B cell (primary cell): ENCODE results near the gene ITPK1. TPM values are rescaled to one million over a fixed set of nuclear protein-coding genes. Genes with fewer than 3 reads are reported as not detected.

Experiments used
- ATAC-seq: fragments of 200-7000 bp; cut with Tn5 transposase; one replicate; pipeline ENCODE4 v1.10.0; 2021; ENCODE audit warnings: low read depth, mild to moderate bottlenecking, moderate number of reproducible peaks, moderate library complexity
- CTCF ChIA-PET: fragments of 350-600 bp; sonication (Branson Sonifier 250); formaldehyde crosslinking; loops from one replicate; lab custom pipeline; 2021; ENCODE audit warnings: antibody characterized with exemption, inconsistent platforms; lab: Charles Lee
- POLR2A ChIA-PET: fragments of 350-600 bp; sonication (Branson Sonifier 250); formaldehyde crosslinking; loops from one replicate; lab custom pipeline; 2021; ENCODE audit warnings: antibody characterized with exemption; lab: Charles Lee
- DNase-seq: peaks from one replicate; pipeline ENCODE4 v3.0.0; 2013
- H2AFZ ChIP-seq: 2 replicates; pipeline ENCODE4 v1.6.1; 2012; ENCODE audit warnings: mild to moderate bottlenecking, low read depth, low read length; ENCODE audit not compliant: insufficient read depth, poor library complexity, severe bottlenecking
- H3K27ac ChIP-seq, 2 donors: 1 replicate in 1 of 2; 2 replicates in 1 of 2; pipeline ENCODE4 v1.5.1; 2012 to 2013; ENCODE audit warnings: low read length in 2 of 2, mild to moderate bottlenecking in 2 of 2, moderate library complexity in 1 of 2
- H3K27me3 ChIP-seq, 4 experiments: fragments of 200-600 bp in 1 of 4; sonication (generic) in 1 of 4; replicated peaks in 1 of 4; 1 replicate in 2 of 4; 2 replicates in 2 of 4; pipeline versions ENCODE4 v1.6.1 to v1.7.0; 2013 to 2016; ENCODE audit warnings: low read length in 3 of 4, mild to moderate bottlenecking in 2 of 4, mixed read lengths in 1 of 4, moderate library complexity in 1 of 4; ENCODE audit not compliant: insufficient read depth in 4 of 4, control insufficient read depth in 3 of 4; ENCODE audit errors: control extremely low read depth in 1 of 4
- H3K36me3 ChIP-seq, 2 experiments: replicated peaks in 1 of 2; 1 replicate in 1 of 2; 2 replicates in 1 of 2; pipeline versions ENCODE4 v1.6.1 to v1.7.1; 2013; ENCODE audit warnings: low read length in 1 of 2; ENCODE audit not compliant: insufficient read depth in 2 of 2, control insufficient read depth in 1 of 2; ENCODE audit errors: control extremely low read depth in 1 of 2, extremely low read depth in 1 of 2
- H3K4me1 ChIP-seq, 2 donors: fragments of 200-600 bp in 1 of 2; sonication (generic) in 1 of 2; 1 replicate in 1 of 2; 2 replicates in 1 of 2; pipeline versions ENCODE4 v1.5.1 to v1.6.1; 2013 to 2017; ENCODE audit warnings: low read length in 2 of 2; ENCODE audit not compliant: control insufficient read depth in 2 of 2, insufficient read depth in 2 of 2
- H3K4me2 ChIP-seq: replicated peaks from 2 replicates; pipeline ENCODE3; 2012; ENCODE audit warnings: mild to moderate bottlenecking, low read depth, low read length; ENCODE audit not compliant: poor library complexity, severe bottlenecking
- H3K4me3 ChIP-seq, 5 experiments: fragments of 200-600 bp in 1 of 5; sonication (generic) in 1 of 5; 1 replicate in 3 of 5; 2 replicates in 2 of 5; pipeline versions ENCODE4 v1.5.1 to v1.7.0; 2011 to 2016; ENCODE audit warnings: low read length in 4 of 5, mild to moderate bottlenecking in 4 of 5, low read depth in 2 of 5, control low read depth in 1 of 5, moderate library complexity in 1 of 5; ENCODE audit not compliant: insufficient read depth in 1 of 5; ENCODE audit errors: control extremely low read depth in 1 of 5, extremely low read depth in 1 of 5
- H3K79me2 ChIP-seq: fragments of 200-600 bp; sonication (generic); one replicate; pipeline ENCODE4 v1.6.0; 2016; ENCODE audit warnings: low read length; ENCODE audit not compliant: control insufficient read depth, insufficient read depth
- H3K9ac ChIP-seq: fragments of 200-600 bp; sonication (generic); 2 replicates; pipeline ENCODE4 v1.6.1; 2017; ENCODE audit warnings: mild to moderate bottlenecking, low read length, moderate library complexity
- H3K9me3 ChIP-seq, 3 donors: one replicate each; pipeline versions ENCODE4 v1.6.1 to v1.7.1; 2013; ENCODE audit warnings: low read length in 2 of 3; ENCODE audit not compliant: control insufficient read depth in 2 of 3, insufficient read depth in 1 of 3; ENCODE audit errors: control extremely low read depth in 1 of 3
- H4K20me1 ChIP-seq: 2 replicates; pipeline ENCODE4 v1.6.0; 2012; ENCODE audit warnings: mild to moderate bottlenecking, low read length; ENCODE audit not compliant: insufficient read depth, control insufficient read depth, poor library complexity, severe bottlenecking
- H3K27ac Mint-ChIP-seq: one replicate; pipeline ENCODE4 v1.8.0; 2021; ENCODE audit warnings: mixed read lengths
- H3K27me3 Mint-ChIP-seq: one replicate; pipeline ENCODE4 v1.8.0; 2021; ENCODE audit warnings: mixed read lengths
- H3K4me1 Mint-ChIP-seq: one replicate; pipeline ENCODE4 v1.8.0; 2021; ENCODE audit warnings: mixed read lengths
- H3K4me3 Mint-ChIP-seq: one replicate; pipeline ENCODE4 v1.8.0; 2021; ENCODE audit warnings: mixed read lengths
- H3K9me3 Mint-ChIP-seq: one replicate; pipeline ENCODE4 v1.8.0; 2022; ENCODE audit warnings: mixed read lengths; ENCODE audit not compliant: insufficient read depth
- CTCF ChIP-seq: fragments of 200-600 bp; IDR thresholded peaks from one replicate; pipeline ENCODE4 v1.8.0; 2022; ENCODE audit warnings: antibody characterized with exemption, mild to moderate bottlenecking
- EZH2 ChIP-seq: IDR thresholded peaks from 2 replicates; pipeline ENCODE4 v1.6.1; 2012; ENCODE audit warnings: borderline replicate concordance, low read depth, mild to moderate bottlenecking, moderate library complexity, low read length; ENCODE audit not compliant: insufficient read depth, poor library complexity, severe bottlenecking
- WGBS: methylation state at CpG from one replicate; pipeline ENCODE4 v1.1.5; 2013; ENCODE audit warnings: missing lambda C conversion rate; ENCODE audit not compliant: insufficient coverage; 5-methylcytosine and 5-hydroxymethylcytosine counted together
- intact Hi-C: fragments of 100-400 bp; cut with micrococcal nuclease; formaldehyde crosslinking; loops from one replicate; pipeline ENCODE4 v1.10.0; 2022
- polyA plus RNA-seq: library from polyadenylated mRNA; depleted of rRNA; stranded (reverse); fragments of >200 nt; gene quantifications from 2 replicates; pipeline ENCODE4 v1.2.3, GENCODE V29; 2012
- total RNA-seq, 2 donors: library from RNA; stranded (reverse); fragments of 120-200 nt in 1 of 2; gene quantifications; 1 replicate in 1 of 2; 2 replicates in 1 of 2; pipeline versions ENCODE4 v1.2.3 to v1.2.4, GENCODE V29; 2013 to 2022

Gene ITPK1
- total and polyA plus RNA-seq, 2 donors (not counting 1 experiment from before 2014, with no cell fraction given) = 46.0 to 46.9 TPM

GRCh38 chr14:93033084-93033982 lies 82.4 kb downstream of the ITPK1 start:
- DNase-seq (peak; percentile 32), ATAC-seq (peak; percentile 7)
- H3K27me3 Mint-ChIP-seq = no peaks in the 10 kb centered on the region
- Histone ChIP-seq H3K4me1 (peaks cover 34 to 66% of the 10 kb centered on the region in 2 donors), H3K27me3 (no peaks in the 10 kb centered on the region), H3K4me3 (no peak overlapping the region), H3K79me2 (peaks cover 32% of the 10 kb centered on the region), H4K20me1 (peaks cover 5% of the 10 kb centered on the region), H2AFZ (peak overlapping the region; percentile 36), H3K27ac (peak overlapping the region; percentile 61 to 84), H3K36me3 (peaks cover 0 to 7% of the 10 kb centered on the region in 2 experiments), H3K9ac (peak overlapping the region; percentile 24), H3K9me3 (no peaks in the 10 kb centered on the region), H3K4me2 (peak overlapping the region; percentile 73)
- H3K4me3 Mint-ChIP-seq = peak overlapping the region; percentile 76
- H3K9me3 Mint-ChIP-seq = no peaks in the 10 kb centered on the region
- 59% methylated on average over 6 of the region's 6 CpGs for WGBS
- ChIA-PET CTCF (interaction anchor here (0.5 to 5.4 kb wide), 16 partner anchors 8 to 498 kb away, joined by 3 to 35 read pairs (median 4); no protein-coding TSS in a partner anchor), POLR2A (interaction anchor here (0.6 to 1.3 kb wide), 2 partner anchors 82 to 99 kb away, joined by 4 read pairs; partner anchors contain the start of gene ITPK1)
- intact Hi-C loops = loop anchor here (1.0 kb wide), 1 partner anchor 26 kb away; no protein-coding TSS in a partner anchor
- no peak for TF ChIP-seq CTCF
- TF ChIP-seq EZH2 = no peak
- peaks cover 59% of the 10 kb centered on the region for H3K4me1 Mint-ChIP-seq
- peak overlapping the region; percentile 90 for H3K27ac Mint-ChIP-seq
